COR-L47 (cell line): ENCODE data around the gene FAM193A.
A peak's percentile ranks its signal among the peaks of the same experiment; 100 is the strongest.
"Not testable (repeated sequence)": the region's sequence is repeated elsewhere in the genome, so short reads cannot be mapped to it uniquely, and the experiment has no call there.

Source experiments
- DNase-seq: peaks from one replicate; lab custom pipeline; 2025; lab: John Stamatoyannopoulos, UW

Gene FAM193A

GRCh38 chr4:2617955-2618354, 81.5 kb downstream of the FAM193A start:
- DNase-seq = no peak

- DNase-seq = not testable (repeated sequence)
These were observed 82.3 kb downstream of the FAM193A start for GRCh38 chr4:2618729-2619128.

DNA sequence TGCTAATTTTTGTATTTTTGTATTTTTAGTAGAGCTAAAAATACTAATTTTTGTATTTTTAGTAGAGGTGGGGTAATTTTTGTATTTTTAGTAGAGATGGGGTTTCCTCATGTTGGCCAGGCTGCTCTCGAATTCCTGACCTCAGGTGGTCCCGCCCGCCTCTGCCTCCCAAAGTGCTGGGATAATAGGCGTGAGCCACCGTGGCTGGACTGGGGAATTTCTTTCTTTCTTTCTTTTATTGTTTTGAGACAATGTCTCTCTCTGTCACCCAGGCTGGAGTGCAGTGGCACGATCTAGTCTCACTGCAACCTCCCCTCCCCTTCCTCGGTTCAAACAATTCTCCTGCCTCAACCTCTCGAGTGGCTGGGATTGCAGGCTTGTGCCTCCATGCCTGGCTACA, 83.0 kb downstream of the FAM193A start:
- DNase-seq = no peak

- DNase-seq = no peak
These were observed 85.0 kb downstream of the FAM193A start for GRCh38 chr4:2621419-2621818.

- DNase-seq = no peak
These were observed 87.0 kb downstream of the FAM193A start for GRCh38 chr4:2623442-2623841.

DNA sequence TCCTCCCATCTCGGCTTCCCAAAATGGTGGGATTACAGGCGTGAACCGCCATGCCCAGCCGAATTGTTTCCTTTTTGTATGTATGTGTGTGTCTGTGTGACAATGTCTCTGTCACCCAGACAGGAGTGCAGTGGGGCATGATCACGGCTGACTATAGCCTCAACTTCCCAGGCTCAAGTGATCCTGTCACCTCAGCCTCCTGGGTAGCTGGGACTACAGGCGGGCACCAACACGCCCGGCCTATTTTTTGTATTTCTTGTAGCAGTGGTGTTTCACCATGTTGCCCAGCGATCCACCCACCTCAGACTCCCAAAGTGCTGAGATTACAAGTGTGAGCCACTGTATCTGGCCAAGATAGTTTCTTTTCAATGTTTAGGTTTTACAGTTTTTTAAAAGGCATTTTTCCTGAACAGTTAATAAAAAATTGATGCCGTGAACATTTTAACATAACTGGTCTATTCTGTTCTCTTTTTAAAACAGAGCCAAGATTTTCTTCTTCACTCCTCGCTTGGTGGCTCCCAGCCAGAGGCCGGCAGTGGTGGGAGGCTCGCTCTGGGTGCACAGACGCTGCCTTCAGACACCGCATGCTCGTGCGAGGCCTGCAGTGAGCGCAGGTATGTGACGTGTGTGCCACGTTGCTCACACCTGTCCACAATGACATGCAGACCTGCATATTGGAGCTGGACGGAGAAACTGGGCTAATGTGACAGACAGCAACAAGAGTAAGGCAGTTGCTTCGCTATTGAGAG, 88.5 kb downstream of the FAM193A start:
- no peak for DNase-seq

- DNase-seq = no peak
These were observed 89.8 kb downstream of the FAM193A start for GRCh38 chr4:2626231-2626630.

DNA sequence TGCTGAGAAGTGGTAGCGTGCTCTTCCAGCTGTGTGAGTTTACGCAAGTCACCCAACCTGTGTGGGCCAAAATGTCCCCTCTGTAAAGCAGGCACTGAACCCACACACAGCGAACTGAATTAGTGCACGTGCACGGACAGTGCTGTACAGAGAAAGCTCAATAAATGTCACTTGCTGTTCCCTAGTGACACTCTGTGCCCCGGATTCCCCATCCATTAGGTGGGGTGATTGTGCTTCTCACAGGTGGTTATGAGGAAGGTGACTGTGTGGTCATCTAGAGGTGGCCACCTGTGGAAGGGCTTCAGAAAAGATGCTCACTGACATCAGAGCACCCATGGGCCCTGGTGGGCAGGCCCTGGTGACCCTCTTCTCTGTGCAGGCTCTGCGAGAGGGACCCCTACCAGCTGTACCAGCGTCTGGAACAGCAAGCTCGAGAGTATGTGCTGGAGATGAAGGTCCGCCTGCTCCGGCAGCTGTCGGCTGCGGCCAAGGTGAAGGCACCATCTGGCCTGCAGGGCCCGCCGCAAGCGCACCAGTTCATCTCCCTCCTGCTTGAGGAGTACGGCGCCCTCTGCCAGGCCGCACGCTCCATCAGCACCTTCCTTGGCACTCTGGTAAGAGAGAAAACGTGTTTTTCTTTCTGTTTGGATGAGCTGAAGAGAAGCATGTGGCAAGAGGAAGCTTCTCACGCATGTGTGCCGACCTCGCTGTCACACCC, 94.3 kb downstream of the FAM193A start:
- DNase-seq = no peak

GRCh38 chr4:2634014-2634413, 97.6 kb downstream of the FAM193A start:
- DNase-seq = no peak

DNA sequence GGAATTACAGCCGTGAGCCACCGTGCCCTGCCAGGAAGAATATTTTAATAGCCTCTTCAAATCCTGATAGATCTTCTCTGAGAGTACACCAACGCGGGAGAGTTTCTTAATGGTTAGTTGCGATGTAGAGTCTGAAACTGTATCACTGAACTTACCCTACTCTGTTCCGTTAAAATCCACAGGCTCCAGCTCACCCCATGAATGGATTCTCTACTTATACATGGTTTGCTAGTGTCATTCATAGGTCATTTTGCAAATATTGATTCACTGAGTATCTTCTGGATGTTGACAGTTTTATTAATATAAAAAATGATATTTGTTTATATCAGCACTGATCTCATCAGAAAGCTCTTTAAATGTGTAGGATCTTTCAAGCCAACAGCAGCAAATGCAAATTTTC, 99.9 kb downstream of the FAM193A start:
- no peak for DNase-seq

GRCh38 chr4:2636994-2637393, 100.5 kb downstream of the FAM193A start:
- DNase-seq = not testable (repeated sequence)

DNA sequence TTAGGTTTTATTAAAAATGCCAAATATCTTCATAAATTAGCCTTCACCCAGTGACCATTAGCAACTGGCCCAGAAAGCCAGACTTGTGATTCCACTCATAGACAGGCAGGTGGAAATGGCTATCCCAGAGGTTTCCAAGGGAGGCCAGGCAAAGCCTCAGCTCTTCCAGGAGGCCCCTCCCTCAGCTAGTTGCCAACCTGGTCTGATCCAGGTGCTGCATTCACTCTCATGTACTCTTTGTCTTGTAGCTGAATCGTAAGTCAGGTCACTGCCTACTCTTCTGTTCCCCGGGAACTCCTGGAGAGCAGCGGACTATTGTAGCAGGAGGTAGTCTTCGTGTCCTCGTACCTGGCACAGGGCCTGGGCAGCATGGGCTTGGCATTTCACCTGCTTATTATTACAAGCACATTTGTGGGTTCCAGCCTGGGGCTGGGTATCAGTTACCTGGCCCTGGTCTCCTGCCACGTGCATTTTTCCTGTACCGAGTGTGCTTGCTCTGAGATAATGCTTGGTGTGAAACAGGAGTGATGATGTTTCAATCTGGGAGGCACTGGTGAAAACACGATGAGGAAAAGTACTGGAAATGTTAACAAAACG, 101.6 kb downstream of the FAM193A start:
- DNase-seq = peak; percentile 52

DNA sequence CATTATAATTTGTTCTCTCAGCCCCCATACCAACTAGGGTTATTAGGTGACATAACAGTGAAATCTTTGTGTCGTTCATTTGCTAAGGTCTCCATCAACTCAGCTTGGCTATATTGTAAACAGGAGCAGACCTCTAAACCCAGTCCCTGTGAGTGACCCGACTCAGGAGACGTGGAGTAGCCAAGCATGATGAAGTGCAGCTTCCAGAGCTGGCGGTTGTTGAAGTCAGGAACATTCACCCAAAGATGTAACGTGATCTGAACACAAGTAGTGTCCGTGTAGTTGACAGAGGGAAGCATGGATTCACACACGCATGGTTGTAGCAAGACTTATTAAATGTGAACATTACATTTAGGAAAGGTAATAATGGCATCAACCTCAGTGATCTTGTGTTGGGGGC, 102.3 kb downstream of the FAM193A start:
- DNase-seq = no peak

GRCh38 chr4:2642968-2643367, 106.5 kb downstream of the FAM193A start:
- no peak for DNase-seq

DNA sequence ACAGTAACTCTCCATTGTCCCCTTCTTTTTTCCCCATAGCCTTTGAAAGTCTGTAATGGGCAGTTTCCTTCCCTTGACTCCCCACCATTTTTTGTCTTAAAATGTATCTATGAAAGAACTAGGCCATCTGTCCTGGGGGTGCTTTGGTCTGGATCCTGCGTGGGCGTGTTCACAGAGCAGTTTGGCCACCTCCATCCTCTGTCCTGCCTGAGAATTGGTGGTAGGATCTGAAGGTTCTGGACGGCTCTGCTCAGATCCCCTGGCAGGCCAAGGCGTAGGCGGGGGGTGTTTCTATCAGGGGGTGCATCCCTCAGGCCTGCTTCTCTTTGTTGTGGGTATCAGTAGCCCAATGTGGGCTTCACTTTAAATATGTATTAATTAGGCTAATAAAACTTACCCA, 107.1 kb downstream of the FAM193A start:
- DNase-seq = no peak

- no peak for DNase-seq
These were observed 110.1 kb downstream of the FAM193A start for GRCh38 chr4:2646396-2647149.

DNA sequence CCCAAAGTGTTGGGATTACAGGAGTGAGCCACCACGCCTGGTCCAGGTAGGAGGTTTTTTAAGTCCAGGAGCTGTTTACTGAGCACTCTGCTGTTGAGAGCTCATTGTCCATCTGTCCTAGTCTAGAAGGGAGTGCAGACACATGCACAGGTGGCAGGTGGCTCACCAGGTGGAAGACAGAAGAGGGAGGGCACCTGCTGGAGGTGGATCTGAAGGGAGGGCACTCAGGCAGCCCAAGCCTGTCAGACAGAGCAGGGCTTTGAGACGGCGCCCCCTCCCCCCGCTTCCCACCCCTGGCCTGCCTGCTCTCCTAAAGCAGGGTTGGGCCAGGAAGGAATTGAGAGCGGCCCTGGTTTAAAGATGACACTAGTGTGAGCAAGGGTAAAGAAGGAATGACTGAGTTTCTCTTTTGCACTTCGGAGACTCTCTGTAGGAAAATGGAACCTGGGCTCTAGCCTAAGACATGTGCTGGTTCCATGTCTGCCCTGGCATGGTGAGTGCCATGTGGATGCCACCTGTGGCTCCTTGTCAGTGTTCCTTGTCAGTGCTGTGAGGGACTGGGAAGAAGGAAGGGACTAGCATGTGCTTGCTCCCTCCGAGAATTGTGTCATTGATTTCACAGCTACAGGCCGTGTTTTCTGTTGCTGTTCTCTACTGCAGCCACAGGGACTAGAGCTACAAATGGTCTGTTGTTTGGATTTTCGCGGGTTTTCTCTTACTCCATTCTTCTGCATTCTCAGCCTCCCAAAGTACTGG, 111.1 kb downstream of the FAM193A start:
- DNase-seq = no peak

- DNase-seq = no peak
These were observed 111.8 kb downstream of the FAM193A start for GRCh38 chr4:2648159-2648814.

- no peak for DNase-seq
These were observed 113.2 kb downstream of the FAM193A start for GRCh38 chr4:2649604-2650114.

GRCh38 chr4:2650276-2650675, 113.8 kb downstream of the FAM193A start:
- no peak for DNase-seq

DNA sequence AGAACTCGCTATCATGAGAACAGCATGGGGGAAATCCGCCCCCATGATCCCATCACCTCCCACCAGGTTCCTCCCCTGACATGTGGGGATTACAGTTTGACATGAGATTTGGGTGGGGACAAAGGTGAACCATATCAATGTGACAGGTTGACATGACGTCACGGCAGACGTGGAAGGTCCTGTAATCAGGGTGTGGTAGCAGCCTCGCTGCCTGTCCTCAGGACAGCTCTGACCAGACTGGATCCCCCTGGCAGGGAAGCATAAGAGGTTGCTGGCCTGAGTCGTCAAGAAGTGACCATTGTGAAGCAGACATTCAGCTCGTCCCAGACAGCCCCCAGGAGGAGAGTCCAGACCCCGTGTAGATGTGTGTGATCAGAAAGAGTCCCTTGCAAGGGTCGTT, 115.1 kb downstream of the FAM193A start:
- DNase-seq = no peak
